Neuronal stem cell (in vitro differentiated cells): Measurements from ENCODE around the gene SLC10A3.

Experiments used
- DNase-seq: peaks from one replicate; pipeline ENCODE4 v3.0.0-alpha.2; 2013; ENCODE audit warnings: low spot score
- H2AFZ ChIP-seq: one replicate; pipeline ENCODE4 v1.6.1; 2013; ENCODE audit warnings: mild to moderate bottlenecking, low read length, inconsistent platforms
- H2AK5ac ChIP-seq: 2 replicates; pipeline ENCODE4 v1.6.1; 2013; ENCODE audit warnings: low read depth, mild to moderate bottlenecking, inconsistent platforms, low read length, moderate library complexity, mixed read lengths
- H2BK120ac ChIP-seq: 2 replicates; pipeline ENCODE4 v1.6.1; 2013; ENCODE audit warnings: low read depth, mild to moderate bottlenecking, inconsistent platforms, low read length, moderate library complexity, mixed read lengths
- H2BK12ac ChIP-seq: one replicate; pipeline ENCODE4 v1.6.1; 2013; ENCODE audit warnings: low read length, inconsistent platforms
- H2BK15ac ChIP-seq: 2 replicates; pipeline ENCODE4 v1.6.1; 2013; ENCODE audit warnings: mild to moderate bottlenecking, low read length, inconsistent platforms, mixed read lengths
- H2BK5ac ChIP-seq: one replicate; pipeline ENCODE4 v1.6.1; 2013; ENCODE audit warnings: inconsistent platforms, mild to moderate bottlenecking, low read length, moderate library complexity
- H3K14ac ChIP-seq: one replicate; pipeline ENCODE4 v1.6.1; 2013; ENCODE audit warnings: low read length, inconsistent platforms
- H3K18ac ChIP-seq: 2 replicates; pipeline ENCODE4 v1.6.1; 2013; ENCODE audit warnings: low read length, inconsistent platforms
- H3K23ac ChIP-seq: 2 replicates; pipeline ENCODE4 v1.6.1; 2013; ENCODE audit warnings: low read depth, mild to moderate bottlenecking, mixed read lengths, low read length, inconsistent platforms; ENCODE audit not compliant: poor library complexity
- H3K27ac ChIP-seq: replicated peaks from 3 replicates; pipeline ENCODE4 v1.5.1; 2013; ENCODE audit warnings: low read length, inconsistent platforms
- H3K27me3 ChIP-seq, 3 experiments: 2 replicates each; pipeline ENCODE4 v1.6.1; 2013; ENCODE audit warnings: low read length in 3 of 3, mild to moderate bottlenecking in 2 of 3, inconsistent platforms in 1 of 3, low read depth in 1 of 3, mixed read lengths in 1 of 3, moderate library complexity in 1 of 3; ENCODE audit not compliant: control insufficient read depth in 3 of 3, insufficient read depth in 3 of 3
- H3K36me3 ChIP-seq, 2 donors: replicated peaks in 1 of 2; 2 replicates each; pipeline ENCODE4 v1.6.1; 2013; ENCODE audit warnings: low read length in 2 of 2; ENCODE audit not compliant: control insufficient read depth in 2 of 2, insufficient read depth in 2 of 2
- H3K4ac ChIP-seq: 2 replicates; pipeline ENCODE4 v1.6.1; 2013; ENCODE audit warnings: inconsistent platforms, mild to moderate bottlenecking, low read length, moderate library complexity
- H3K4me1 ChIP-seq, 2 donors: 1 replicate in 1 of 2; 2 replicates in 1 of 2; pipeline ENCODE4 v1.6.1; 2013; ENCODE audit warnings: low read length in 2 of 2, low read depth in 1 of 2; ENCODE audit not compliant: control insufficient read depth in 2 of 2, insufficient read depth in 1 of 2
- H3K4me2 ChIP-seq: one replicate; pipeline ENCODE4 v1.6.1; 2013; ENCODE audit warnings: mild to moderate bottlenecking, low read length, inconsistent platforms; ENCODE audit not compliant: insufficient read depth, poor library complexity, severe bottlenecking
- H3K4me3 ChIP-seq, 2 donors: 2 replicates each; pipeline ENCODE4 v1.5.1; 2013; ENCODE audit warnings: low read length in 2 of 2, mild to moderate bottlenecking in 2 of 2, inconsistent platforms in 1 of 2, moderate library complexity in 1 of 2
- H3K79me1 ChIP-seq: one replicate; pipeline ENCODE4 v1.6.1; 2013; ENCODE audit warnings: low read depth, mild to moderate bottlenecking, inconsistent platforms, low read length, moderate library complexity
- H3K9ac ChIP-seq: one replicate; pipeline ENCODE4 v1.6.1; 2013; ENCODE audit warnings: mild to moderate bottlenecking, low read depth, low read length, inconsistent platforms; ENCODE audit not compliant: poor library complexity
- H3K9me3 ChIP-seq, 2 donors: replicated peaks in 1 of 2; 2 replicates each; pipeline versions ENCODE3 to v1.6.1; 2013; ENCODE audit warnings: low read length in 2 of 2, mild to moderate bottlenecking in 2 of 2, inconsistent platforms in 1 of 2, low read depth in 1 of 2, mixed read lengths in 1 of 2, moderate library complexity in 1 of 2; ENCODE audit not compliant: control insufficient read depth in 2 of 2, insufficient read depth in 1 of 2
- H4K8ac ChIP-seq: one replicate; pipeline ENCODE4 v1.6.1; 2013; ENCODE audit warnings: low read depth, mild to moderate bottlenecking, inconsistent platforms, low read length, moderate library complexity
- H4K91ac ChIP-seq: one replicate; pipeline ENCODE4 v1.6.1; 2013; ENCODE audit warnings: low read length, low read depth, mild to moderate bottlenecking, inconsistent platforms; ENCODE audit not compliant: poor library complexity
- WGBS, 2 donors: extraction: QIAGEN DNeasy Blood & Tissue Kit; methylation state at CpG; one replicate each; pipeline ENCODE4 v1.1.7; 2013; ENCODE audit warnings: missing lambda C conversion rate in 2 of 2, mixed read lengths in 1 of 2; ENCODE audit not compliant: insufficient read length in 2 of 2, insufficient replicate concordance in 1 of 2; ENCODE audit errors: extremely low coverage in 2 of 2; 5-methylcytosine and 5-hydroxymethylcytosine counted together

Gene SLC10A3

GRCh38 chrX:154484255-154485149 lies 5.9 kb downstream of the SLC10A3 start:
- DNase-seq = no peak
- Histone ChIP-seq H3K23ac (no peak overlapping the region), H3K14ac (no peak overlapping the region), H3K18ac (no peak overlapping the region), H3K36me3 (peaks cover 3 to 8% of the 10 kb centered on the region in 2 donors), H2BK15ac (no peak overlapping the region), H3K4me3 (no peak overlapping the region), H4K8ac (no peak overlapping the region), H3K9me3 (no peaks in the 10 kb centered on the region), H2BK12ac (no peak overlapping the region), H3K79me1 (peaks cover 7% of the 10 kb centered on the region), H3K4me1 (peaks cover 0 to under 1% of the 10 kb centered on the region in 2 donors), H3K27ac (no peak overlapping the region), H3K4ac (no peak overlapping the region), H3K4me2 (no peak overlapping the region), H3K27me3 (peaks cover 0 to 10% (median 0%) of the 10 kb centered on the region in 3 experiments), H2BK120ac (no peak overlapping the region), H2BK5ac (no peak overlapping the region), H2AFZ (no peak overlapping the region), H2AK5ac (no peak overlapping the region), H3K9ac (peak overlapping the region; percentile 44), H4K91ac (no peak overlapping the region)
- no CpG with 5 or more reads among the region's 16 CpGs for WGBS, 2 donors

GRCh38 chrX:154483325-154483724 lies 7.1 kb downstream of the SLC10A3 start:
- no peak overlapping the region for H4K8ac ChIP-seq
- H3K4me1 ChIP-seq = peaks cover 0 to under 1% of the 10 kb centered on the region in 2 donors
- peaks cover 0 to 10% (median 0%) of the 10 kb centered on the region in 3 experiments for H3K27me3 ChIP-seq
- H3K4me3 ChIP-seq = no peak overlapping the region
- H2BK15ac ChIP-seq = no peak overlapping the region
- DNase-seq = no peak
- H2BK120ac ChIP-seq = no peak overlapping the region
- H3K36me3 ChIP-seq = peaks cover 3 to 8% of the 10 kb centered on the region in 2 donors
- H2BK5ac ChIP-seq = no peak overlapping the region
- no peak overlapping the region for H3K27ac ChIP-seq
- H3K9ac ChIP-seq = no peak overlapping the region
- H2BK12ac ChIP-seq = no peak overlapping the region
- no peak overlapping the region for H3K14ac ChIP-seq
- no peak overlapping the region for H4K91ac ChIP-seq
- H3K4ac ChIP-seq = no peak overlapping the region
- no peak overlapping the region for H3K18ac ChIP-seq
- H2AFZ ChIP-seq = no peak overlapping the region
- H2AK5ac ChIP-seq = no peak overlapping the region
- no peaks in the 10 kb centered on the region for H3K9me3 ChIP-seq
- H3K4me2 ChIP-seq = no peak overlapping the region
- no peak overlapping the region for H3K23ac ChIP-seq
- peaks cover 8% of the 10 kb centered on the region for H3K79me1 ChIP-seq
- no CpG with 5 or more reads among the region's 7 CpGs for WGBS, 2 donors

GRCh38 chrX:154482786-154483185 lies 7.6 kb downstream of the SLC10A3 start:
- Histone ChIP-seq H4K91ac (no peak overlapping the region), H3K9ac (peak overlapping the region; percentile 70), H3K4me2 (no peak overlapping the region), H2AFZ (peak overlapping the region; percentile 77), H3K36me3 (peaks cover 3 to 5% of the 10 kb centered on the region in 2 donors), H2BK12ac (no peak overlapping the region), H3K14ac (no peak overlapping the region), H4K8ac (no peak overlapping the region), H3K23ac (no peak overlapping the region), H3K27me3 (peaks cover 0 to 10% (median 0%) of the 10 kb centered on the region in 3 experiments), H2BK5ac (no peak overlapping the region), H3K79me1 (peaks cover 9% of the 10 kb centered on the region), H3K18ac (no peak overlapping the region), H3K9me3 (no peaks in the 10 kb centered on the region), H2BK120ac (no peak overlapping the region), H3K4me3 (no peak overlapping the region), H3K27ac (no peak overlapping the region), H2BK15ac (no peak overlapping the region), H3K4ac (no peak overlapping the region), H2AK5ac (no peak overlapping the region), H3K4me1 (peaks cover 2 to 5% of the 10 kb centered on the region in 2 donors)
- WGBS, 2 donors = no CpG with 5 or more reads among the region's 7 CpGs
- DNase-seq = no peak

GRCh38 chrX:154481911-154482601 lies 8.4 kb downstream of the SLC10A3 start:
- Histone ChIP-seq H2BK5ac (no peak overlapping the region), H3K14ac (no peak overlapping the region), H2BK15ac (no peak overlapping the region), H2AK5ac (no peak overlapping the region), H3K27ac (no peak overlapping the region), H3K27me3 (peaks cover 0 to 11% (median 0%) of the 10 kb centered on the region in 3 experiments), H3K18ac (no peak overlapping the region), H3K4me2 (no peak overlapping the region), H3K4ac (no peak overlapping the region), H2AFZ (peak overlapping the region; percentile 77), H2BK120ac (no peak overlapping the region), H3K9ac (no peak overlapping the region), H3K79me1 (peaks cover 9% of the 10 kb centered on the region), H2BK12ac (no peak overlapping the region), H3K36me3 (peaks cover 0 to 3% of the 10 kb centered on the region in 2 donors), H4K8ac (no peak overlapping the region), H3K4me1 (peaks cover 2 to 6% of the 10 kb centered on the region in 2 donors), H4K91ac (no peak overlapping the region), H3K23ac (no peak overlapping the region), H3K9me3 (no peaks in the 10 kb centered on the region), H3K4me3 (no peak overlapping the region)
- WGBS, 2 donors = no CpG with 5 or more reads among the region's 14 CpGs
- DNase-seq = no peak
